Neural cell (in vitro differentiated cells): ENCODE data around the gene ADGRE3. TPM values are rescaled to one million over a fixed set of nuclear protein-coding genes. Genes with fewer than 3 reads are reported as not detected.

Experiments used
- H2AFZ ChIP-seq: fragments of 200-600, 300-800 bp; sonication (generic), shearing (Covaris generic); 2 replicates; pipeline ENCODE4 v1.6.0; 2014; ENCODE audit warnings: low read depth, mild to moderate bottlenecking, antibody characterized with exemption, low read length, moderate library complexity
- H3F3A ChIP-seq: fragments of 200-600 bp; shearing (Covaris generic); 2 replicates; pipeline ENCODE4 v1.6.1; 2016; ENCODE audit warnings: mild to moderate bottlenecking, moderate library complexity, mixed read lengths, antibody characterized with exemption, low read length; ENCODE audit not compliant: insufficient read depth, poor library complexity, severe bottlenecking
- H3K27ac ChIP-seq: fragments of 200-600, 300-800 bp; sonication (generic), shearing (Covaris generic); 2 replicates; pipeline ENCODE4 v1.5.1; 2014; ENCODE audit warnings: mild to moderate bottlenecking, low read length, moderate library complexity
- H3K27me3 ChIP-seq: fragments of 300-800, 200-600 bp; sonication (generic), shearing (Covaris generic); 2 replicates; pipeline ENCODE4 v1.6.0; 2014; ENCODE audit warnings: mild to moderate bottlenecking, low read depth, low read length, moderate library complexity; ENCODE audit not compliant: insufficient read depth
- H3K36me3 ChIP-seq: fragments of 300-800, 200-600 bp; sonication (generic), shearing (Covaris generic); 2 replicates; pipeline ENCODE4 v1.5.1; 2014; ENCODE audit warnings: mild to moderate bottlenecking, antibody characterized with exemption, low read length, moderate library complexity; ENCODE audit not compliant: insufficient read depth
- H3K4me2 ChIP-seq: fragments of 300-800, 200-600 bp; sonication (generic), shearing (Covaris generic); 2 replicates; pipeline ENCODE4 v1.6.0; 2014; ENCODE audit warnings: mild to moderate bottlenecking, low read length
- H3K4me3 ChIP-seq: fragments of 300-800, 200-600 bp; sonication (generic), shearing (Covaris generic); 2 replicates; pipeline ENCODE4 v1.5.1; 2014; ENCODE audit warnings: mild to moderate bottlenecking, low read length, moderate library complexity
- H3K79me2 ChIP-seq: fragments of 200-600 bp; shearing (Covaris generic); replicated peaks from 2 replicates; pipeline ENCODE4 v1.6.0; 2014; ENCODE audit warnings: mild to moderate bottlenecking, low read length, moderate library complexity; ENCODE audit not compliant: insufficient read depth
- H3K9ac ChIP-seq: fragments of 300-800, 200-600 bp; sonication (generic), shearing (Covaris generic); 2 replicates; pipeline ENCODE4 v1.6.1; 2016; ENCODE audit warnings: mild to moderate bottlenecking, low read length, mixed read lengths
- H3K9me2 ChIP-seq: fragments of 200-600 bp; shearing (Covaris generic); 2 replicates; pipeline ENCODE4 v1.6.1; 2016; ENCODE audit warnings: mild to moderate bottlenecking, low read length, mixed read lengths; ENCODE audit not compliant: insufficient read depth
- H3K9me3 ChIP-seq: fragments of 200-600, 300-800 bp; sonication (generic), shearing (Covaris generic); 2 replicates; pipeline ENCODE4 v1.6.1; 2016; ENCODE audit warnings: mild to moderate bottlenecking, mixed run types, low read length, moderate library complexity, mixed read lengths
- H4K20me1 ChIP-seq: fragments of 200-600 bp; shearing (Covaris generic); 2 replicates; pipeline ENCODE4 v1.6.1; 2016; ENCODE audit warnings: mild to moderate bottlenecking, mixed run types; ENCODE audit not compliant: insufficient read depth
- CTCF ChIP-seq: fragments of 450-650 bp; IDR thresholded peaks from 2 replicates; pipeline ENCODE4 v1.5.1; 2014; ENCODE audit warnings: antibody characterized with exemption, mild to moderate bottlenecking, moderate library complexity; ENCODE audit not compliant: poor library complexity, severe bottlenecking
- EP300 ChIP-seq: fragments of 450-650 bp; conservative IDR thresholded peaks from 2 replicates; pipeline ENCODE4 v1.6.1; 2014; ENCODE audit warnings: antibody characterized with exemption, mild to moderate bottlenecking, moderate library complexity; ENCODE audit not compliant: poor library complexity, severe bottlenecking
- EZH2 ChIP-seq: fragments of 200-600, 300-800 bp; shearing (Covaris generic), sonication (generic); IDR thresholded peaks from 2 replicates; pipeline ENCODE4 v1.6.1; 2014; ENCODE audit warnings: antibody characterized with exemption, low read length, borderline replicate concordance, mild to moderate bottlenecking; ENCODE audit not compliant: insufficient read depth, poor library complexity, severe bottlenecking
- MXI1 ChIP-seq: fragments of 450-650 bp; conservative IDR thresholded peaks from 2 replicates; pipeline ENCODE4 v1.6.1; 2014; ENCODE audit warnings: antibody characterized with exemption, mild to moderate bottlenecking; ENCODE audit not compliant: poor library complexity, severe bottlenecking
- POLR2AphosphoS5 ChIP-seq: IDR thresholded peaks from 2 replicates; pipeline ENCODE4 v1.6.1; 2012
- RAD21 ChIP-seq: fragments of 450-650 bp; conservative IDR thresholded peaks from 2 replicates; pipeline ENCODE4 v1.6.1; 2014; ENCODE audit warnings: antibody characterized with exemption, mild to moderate bottlenecking, moderate library complexity
- REST ChIP-seq: IDR thresholded peaks from 2 replicates; pipeline ENCODE4 v1.6.1; 2012; ENCODE audit warnings: borderline replicate concordance
- SMC3 ChIP-seq: fragments of 450-650 bp; conservative IDR thresholded peaks from 2 replicates; pipeline ENCODE4 v1.6.1; 2014; ENCODE audit warnings: antibody characterized with exemption, mild to moderate bottlenecking, moderate library complexity; ENCODE audit not compliant: poor library complexity
- TAF1 ChIP-seq: IDR thresholded peaks from 2 replicates; pipeline ENCODE4 v1.6.1; 2012; ENCODE audit warnings: low read depth
- polyA plus RNA-seq: library from polyadenylated mRNA; depleted of rRNA; stranded (reverse); fragments of >200 nt; gene quantifications from 2 replicates; pipeline ENCODE4 v1.2.3, GENCODE V29; 2014

The ADGRE3 gene
- polyA plus RNA-seq, 1 donor from 2014 or later: not detected

- Histone ChIP-seq H3K9me2 (no peaks in the 10 kb centered on the region), H3K4me2 (no peak overlapping the region), H3K4me3 (no peak overlapping the region), H3K79me2 (no peaks in the 10 kb centered on the region), H3F3A (no peaks in the 10 kb centered on the region), H3K9ac (no peak overlapping the region), H4K20me1 (no peaks in the 10 kb centered on the region), H3K27me3 (no peaks in the 10 kb centered on the region), H3K27ac (no peak overlapping the region), H3K36me3 (peaks cover 28% of the 10 kb centered on the region), H3K9me3 (no peaks in the 10 kb centered on the region), H2AFZ (no peak overlapping the region)
- no peak for TF ChIP-seq REST
These were observed 25.0 kb upstream of the ADGRE3 start for GRCh38 chr19:14699641-14700040.

GRCh38 chr19:14695471-14695870 lies 20.8 kb upstream of the ADGRE3 start:
- TF ChIP-seq EP300 (no peak), POLR2AphosphoS5 (no peak), REST (no peak), SMC3 (no peak), EZH2 (no peak), CTCF (no peak), TAF1 (no peak), RAD21 (no peak), MXI1 (no peak)
- H3K27ac ChIP-seq: no peak overlapping the region

More at GRCh38 chr19:14695471-14695870, 20.8 kb upstream of the ADGRE3 start:
- H3K36me3 ChIP-seq: peaks cover 4% of the 10 kb centered on the region
- no peak overlapping the region for H3K9ac ChIP-seq
- no peak overlapping the region for H3K4me2 ChIP-seq
- no peak overlapping the region for H2AFZ ChIP-seq
- H3K79me2 ChIP-seq: peaks cover 13% of the 10 kb centered on the region
- H4K20me1 ChIP-seq: no peaks in the 10 kb centered on the region
- H3K4me3 ChIP-seq: no peak overlapping the region
- no peaks in the 10 kb centered on the region for H3F3A ChIP-seq
- no peaks in the 10 kb centered on the region for H3K9me3 ChIP-seq
- H3K9me2 ChIP-seq: no peaks in the 10 kb centered on the region
- no peaks in the 10 kb centered on the region for H3K27me3 ChIP-seq
